T-helper 2 cell treated with Interferon-gamma antibody and Interleukin-4, amounts not matched to agents 5 μg/mL and 100 μg/mL, for 36 hours (primary cell): Measurements from ENCODE around the gene TSGA10.
"Not testable (repeated sequence)": the region's sequence is repeated elsewhere in the genome, so short reads cannot be mapped to it uniquely, and the experiment has no call there.

Experiments
- DNase-seq: peaks from one replicate; pipeline ENCODE4 v3.0.0; 2021; ENCODE audit warnings: low spot score
- H3K27ac Mint-ChIP-seq: one replicate; pipeline ENCODE4 v1.8.0; 2021; ENCODE audit warnings: mild to moderate bottlenecking, mixed read lengths
- H3K27me3 Mint-ChIP-seq: one replicate; pipeline ENCODE4 v1.8.0; 2021; ENCODE audit warnings: low read depth, mixed read lengths
- H3K36me3 Mint-ChIP-seq: one replicate; pipeline ENCODE4 v1.8.0; 2021; ENCODE audit warnings: low read depth, mixed read lengths
- H3K4me1 Mint-ChIP-seq: one replicate; pipeline ENCODE4 v1.8.0; 2021; ENCODE audit warnings: low read depth, mixed read lengths
- H3K4me3 Mint-ChIP-seq: one replicate; pipeline ENCODE4 v1.8.0; 2022; ENCODE audit warnings: mild to moderate bottlenecking, moderate library complexity, mixed read lengths
- H3K9me3 Mint-ChIP-seq: one replicate; pipeline ENCODE4 v1.8.0; 2021; ENCODE audit warnings: mixed read lengths

The TSGA10 gene

GRCh38 chr2:99081891-99082290 lies 72.9 kb downstream of the TSGA10 start:
- peaks cover 34% of the 10 kb centered on the region for H3K27me3 Mint-ChIP-seq
- H3K4me3 Mint-ChIP-seq: no peak overlapping the region
- no peaks in the 10 kb centered on the region for H3K36me3 Mint-ChIP-seq
- no peak for DNase-seq
- H3K9me3 Mint-ChIP-seq: no peaks in the 10 kb centered on the region
- H3K27ac Mint-ChIP-seq: no peak overlapping the region
- no peaks in the 10 kb centered on the region for H3K4me1 Mint-ChIP-seq

- Mint-ChIP-seq H3K9me3 (no peaks in the 10 kb centered on the region), H3K27me3 (peaks cover 33% of the 10 kb centered on the region), H3K36me3 (no peaks in the 10 kb centered on the region), H3K27ac (no peak overlapping the region), H3K4me3 (no peak overlapping the region), H3K4me1 (no peaks in the 10 kb centered on the region)
- DNase-seq: no peak
Observed at GRCh38 chr2:99079226-99079625, 75.5 kb downstream of the TSGA10 start.

GRCh38 chr2:99072551-99072950 lies 82.2 kb downstream of the TSGA10 start:
- no peak overlapping the region for H3K27ac Mint-ChIP-seq
- no peaks in the 10 kb centered on the region for H3K9me3 Mint-ChIP-seq
- H3K4me1 Mint-ChIP-seq: no peaks in the 10 kb centered on the region
- no peaks in the 10 kb centered on the region for H3K36me3 Mint-ChIP-seq
- H3K27me3 Mint-ChIP-seq: peaks cover 23% of the 10 kb centered on the region
- no peak overlapping the region for H3K4me3 Mint-ChIP-seq
- DNase-seq: no peak

- no peaks in the 10 kb centered on the region for H3K9me3 Mint-ChIP-seq
- no peaks in the 10 kb centered on the region for H3K4me1 Mint-ChIP-seq
- no peaks in the 10 kb centered on the region for H3K36me3 Mint-ChIP-seq
- H3K27ac Mint-ChIP-seq: no peak overlapping the region
- H3K27me3 Mint-ChIP-seq: peaks cover 15% of the 10 kb centered on the region
- no peak overlapping the region for H3K4me3 Mint-ChIP-seq
- no peak for DNase-seq
Observed at GRCh38 chr2:99067871-99068625, 86.7 kb downstream of the TSGA10 start.

GRCh38 chr2:99066075-99066958 lies 88.4 kb downstream of the TSGA10 start:
- Mint-ChIP-seq H3K27me3 (peaks cover 6% of the 10 kb centered on the region), H3K4me1 (no peaks in the 10 kb centered on the region), H3K27ac (no peak overlapping the region), H3K36me3 (no peaks in the 10 kb centered on the region), H3K4me3 (no peak overlapping the region), H3K9me3 (no peaks in the 10 kb centered on the region)
- DNase-seq: no peak

GRCh38 chr2:99049187-99049586 lies 105.6 kb downstream of the TSGA10 start:
- not testable (repeated sequence) for H3K27ac Mint-ChIP-seq, DNase-seq, H3K4me3 Mint-ChIP-seq, H3K4me1 Mint-ChIP-seq, H3K36me3 Mint-ChIP-seq
- Mint-ChIP-seq H3K9me3 (peaks cover 26% of the 10 kb centered on the region), H3K27me3 (peaks cover 17% of the 10 kb centered on the region)

- H3K4me3 Mint-ChIP-seq, H3K27me3 Mint-ChIP-seq, DNase-seq, H3K27ac Mint-ChIP-seq: not testable (repeated sequence)
- Mint-ChIP-seq H3K4me1 (peaks cover 19% of the 10 kb centered on the region), H3K9me3 (peaks cover 42% of the 10 kb centered on the region), H3K36me3 (peaks cover 33% of the 10 kb centered on the region)
Observed at GRCh38 chr2:99040736-99041300, 113.9 kb downstream of the TSGA10 start.

GRCh38 chr2:99035920-99036319 lies 118.8 kb downstream of the TSGA10 start:
- Mint-ChIP-seq H3K9me3 (peaks cover 21% of the 10 kb centered on the region), H3K27me3 (no peaks in the 10 kb centered on the region), H3K27ac (no peak overlapping the region), H3K4me3 (no peak overlapping the region), H3K36me3 (peaks cover 20% of the 10 kb centered on the region), H3K4me1 (peaks cover 28% of the 10 kb centered on the region)
- DNase-seq: no peak

GRCh38 chr2:99032786-99033185 lies 122.0 kb downstream of the TSGA10 start:
- DNase-seq: no peak
- Mint-ChIP-seq H3K9me3 (no peaks in the 10 kb centered on the region), H3K27ac (no peak overlapping the region), H3K4me1 (peaks cover 9% of the 10 kb centered on the region), H3K4me3 (no peak overlapping the region), H3K27me3 (no peaks in the 10 kb centered on the region), H3K36me3 (no peaks in the 10 kb centered on the region)

- peaks cover 9% of the 10 kb centered on the region for H3K4me1 Mint-ChIP-seq
- H3K27ac Mint-ChIP-seq: no peak overlapping the region
- no peak overlapping the region for H3K4me3 Mint-ChIP-seq
- no peaks in the 10 kb centered on the region for H3K9me3 Mint-ChIP-seq
- no peak for DNase-seq
- H3K36me3 Mint-ChIP-seq: no peaks in the 10 kb centered on the region
- H3K27me3 Mint-ChIP-seq: no peaks in the 10 kb centered on the region
Observed at GRCh38 chr2:99032001-99032400, 122.7 kb downstream of the TSGA10 start.

GRCh38 chr2:99031481-99031880 lies 123.3 kb downstream of the TSGA10 start:
- DNase-seq: no peak

GRCh38 chr2:99028558-99028957 lies 126.2 kb downstream of the TSGA10 start:
- Mint-ChIP-seq H3K4me3 (no peak overlapping the region), H3K27me3 (peaks cover 3% of the 10 kb centered on the region), H3K4me1 (peaks cover 9% of the 10 kb centered on the region), H3K9me3 (peaks cover 7% of the 10 kb centered on the region), H3K27ac (no peak overlapping the region), H3K36me3 (no peaks in the 10 kb centered on the region)
- DNase-seq: no peak

More at GRCh38 chr2:99031481-99031880, 123.3 kb downstream of the TSGA10 start:
- H3K27ac Mint-ChIP-seq: no peak overlapping the region
- no peak overlapping the region for H3K4me3 Mint-ChIP-seq
- H3K36me3 Mint-ChIP-seq: no peaks in the 10 kb centered on the region
- H3K27me3 Mint-ChIP-seq: no peaks in the 10 kb centered on the region
- peaks cover 9% of the 10 kb centered on the region for H3K4me1 Mint-ChIP-seq
- H3K9me3 Mint-ChIP-seq: no peaks in the 10 kb centered on the region

GRCh38 chr2:99027856-99028255 lies 126.9 kb downstream of the TSGA10 start:
- Mint-ChIP-seq H3K9me3 (peaks cover 7% of the 10 kb centered on the region), H3K4me1 (peaks cover 9% of the 10 kb centered on the region), H3K27me3 (peaks cover 5% of the 10 kb centered on the region), H3K36me3 (no peaks in the 10 kb centered on the region), H3K4me3 (no peak overlapping the region), H3K27ac (no peak overlapping the region)
- no peak for DNase-seq

GRCh38 chr2:99000708-99001107 lies 154.0 kb downstream of the TSGA10 start:
- H3K36me3 Mint-ChIP-seq: no peaks in the 10 kb centered on the region
- no peak overlapping the region for H3K4me3 Mint-ChIP-seq
- peaks cover 13% of the 10 kb centered on the region for H3K9me3 Mint-ChIP-seq
- DNase-seq: no peak
- H3K27ac Mint-ChIP-seq: no peak overlapping the region
- no peaks in the 10 kb centered on the region for H3K4me1 Mint-ChIP-seq
- H3K27me3 Mint-ChIP-seq: peaks cover 4% of the 10 kb centered on the region
